HepG2 (cell line): ENCODE data around the gene KIF22. TPM values are rescaled to one million over a fixed set of nuclear protein-coding genes. Genes with fewer than 3 reads are reported as not detected.

Experiments
- ISL2 ChIP-seq: sonication (generic); formaldehyde crosslinking; IDR thresholded peaks from 2 replicates; pipeline ENCODE4 v1.5.0; 2020; ENCODE audit warnings: missing genetic modification reagents
- PAWR ChIP-seq: sonication (generic); formaldehyde crosslinking; IDR thresholded peaks from 2 replicates; pipeline ENCODE4 v1.4.0; 2020; ENCODE audit warnings: missing genetic modification reagents, mild to moderate bottlenecking, borderline replicate concordance
- SYNCRIP ChIP-seq: fragments of 200-400 bp; formaldehyde crosslinking; IDR thresholded peaks from 2 replicates; pipeline ENCODE4 v1.6.1; 2018; ENCODE audit warnings: mild to moderate bottlenecking, low read depth, low read length; ENCODE audit not compliant: insufficient read depth
- TBL1XR1 ChIP-seq: fragments of 150-350 bp; IDR thresholded peaks from 2 replicates; pipeline ENCODE4 v1.6.1; 2014; ENCODE audit warnings: borderline replicate concordance, low read length; ENCODE audit not compliant: partially characterized antibody
- THAP11 ChIP-seq: IDR thresholded peaks from 2 replicates; pipeline ENCODE4 v1.6.1; 2016; ENCODE audit warnings: missing biosample characterization, missing genetic modification reagents
- ZNF556 ChIP-seq: sonication (generic); formaldehyde crosslinking; IDR thresholded peaks from 2 replicates; pipeline ENCODE4 v1.4.0; 2020; ENCODE audit warnings: mild to moderate bottlenecking, missing genetic modification reagents, borderline replicate concordance
- polyA plus RNA-seq, 8 experiments: library from polyadenylated mRNA; depleted of rRNA in 3 of 8; stranded (reverse) in 7 of 8; unstranded in 1 of 8; fragments of >200 nt; fragmentation: Illumina TruSeq in 4 of 8; extraction: Trizol in 4 of 8; gene quantifications; 2 replicates each; pipeline versions ENCODE4 v1.2.1 to v1.2.3, GENCODE V29; 2011 to 2016; ENCODE audit warnings: low read depth in 4 of 8, missing spikeins in 1 of 8, mixed read lengths in 1 of 8; ENCODE audit not compliant: insufficient read depth in 1 of 8
- total RNA-seq, 5 experiments: library from RNA; depleted of rRNA; stranded (reverse); fragments of >200 nt; fragmentation: Illumina TruSeq; extraction: Trizol; gene quantifications; 2 replicates each; pipeline ENCODE4 v1.2.3, GENCODE V29; 2016; ENCODE audit warnings: low read depth in 1 of 5
- TF ChIP-seq, protein P1 (sequence below): sonication (generic); formaldehyde crosslinking; IDR thresholded peaks from 2 replicates; pipeline ENCODE4 v1.4.0; 2020; ENCODE audit warnings: missing genetic modification reagents
- TF ChIP-seq, protein P2 (sequence below): sonication (generic); formaldehyde crosslinking; IDR thresholded peaks from 2 replicates; pipeline ENCODE4 v1.4.0; 2020; ENCODE audit warnings: missing genetic modification reagents, low read depth, mild to moderate bottlenecking, borderline replicate concordance
- TF ChIP-seq, protein P3 (sequence below): sonication (generic); formaldehyde crosslinking; IDR thresholded peaks from 2 replicates; pipeline ENCODE4 v1.4.0; 2020; ENCODE audit warnings: missing genetic modification reagents
- TF ChIP-seq, protein P4 (sequence below): IDR thresholded peaks from 2 replicates; pipeline ENCODE4 v1.6.1; 2016; ENCODE audit warnings: low read depth, borderline replicate concordance

The KIF22 gene
- total and polyA plus RNA-seq, 2 of the 13 experiments (the other 11 are each of a cell fraction or from before 2014, with no cell fraction given) = 95.8 to 118 TPM

- TF ChIP-seq TBL1XR1 (no peak), PAWR (no peak), ISL2 (0 out of 2 replicates have a peak, but pooled peaks have one; percentile 37), THAP11 (CRISPR knock-in tag) (no peak), SYNCRIP (no peak), ZNF556 (CRISPR knock-in tag) (0 out of 2 replicates have a peak, but pooled peaks have one; percentile 14)
- TF ChIP-seq, protein P1, sequence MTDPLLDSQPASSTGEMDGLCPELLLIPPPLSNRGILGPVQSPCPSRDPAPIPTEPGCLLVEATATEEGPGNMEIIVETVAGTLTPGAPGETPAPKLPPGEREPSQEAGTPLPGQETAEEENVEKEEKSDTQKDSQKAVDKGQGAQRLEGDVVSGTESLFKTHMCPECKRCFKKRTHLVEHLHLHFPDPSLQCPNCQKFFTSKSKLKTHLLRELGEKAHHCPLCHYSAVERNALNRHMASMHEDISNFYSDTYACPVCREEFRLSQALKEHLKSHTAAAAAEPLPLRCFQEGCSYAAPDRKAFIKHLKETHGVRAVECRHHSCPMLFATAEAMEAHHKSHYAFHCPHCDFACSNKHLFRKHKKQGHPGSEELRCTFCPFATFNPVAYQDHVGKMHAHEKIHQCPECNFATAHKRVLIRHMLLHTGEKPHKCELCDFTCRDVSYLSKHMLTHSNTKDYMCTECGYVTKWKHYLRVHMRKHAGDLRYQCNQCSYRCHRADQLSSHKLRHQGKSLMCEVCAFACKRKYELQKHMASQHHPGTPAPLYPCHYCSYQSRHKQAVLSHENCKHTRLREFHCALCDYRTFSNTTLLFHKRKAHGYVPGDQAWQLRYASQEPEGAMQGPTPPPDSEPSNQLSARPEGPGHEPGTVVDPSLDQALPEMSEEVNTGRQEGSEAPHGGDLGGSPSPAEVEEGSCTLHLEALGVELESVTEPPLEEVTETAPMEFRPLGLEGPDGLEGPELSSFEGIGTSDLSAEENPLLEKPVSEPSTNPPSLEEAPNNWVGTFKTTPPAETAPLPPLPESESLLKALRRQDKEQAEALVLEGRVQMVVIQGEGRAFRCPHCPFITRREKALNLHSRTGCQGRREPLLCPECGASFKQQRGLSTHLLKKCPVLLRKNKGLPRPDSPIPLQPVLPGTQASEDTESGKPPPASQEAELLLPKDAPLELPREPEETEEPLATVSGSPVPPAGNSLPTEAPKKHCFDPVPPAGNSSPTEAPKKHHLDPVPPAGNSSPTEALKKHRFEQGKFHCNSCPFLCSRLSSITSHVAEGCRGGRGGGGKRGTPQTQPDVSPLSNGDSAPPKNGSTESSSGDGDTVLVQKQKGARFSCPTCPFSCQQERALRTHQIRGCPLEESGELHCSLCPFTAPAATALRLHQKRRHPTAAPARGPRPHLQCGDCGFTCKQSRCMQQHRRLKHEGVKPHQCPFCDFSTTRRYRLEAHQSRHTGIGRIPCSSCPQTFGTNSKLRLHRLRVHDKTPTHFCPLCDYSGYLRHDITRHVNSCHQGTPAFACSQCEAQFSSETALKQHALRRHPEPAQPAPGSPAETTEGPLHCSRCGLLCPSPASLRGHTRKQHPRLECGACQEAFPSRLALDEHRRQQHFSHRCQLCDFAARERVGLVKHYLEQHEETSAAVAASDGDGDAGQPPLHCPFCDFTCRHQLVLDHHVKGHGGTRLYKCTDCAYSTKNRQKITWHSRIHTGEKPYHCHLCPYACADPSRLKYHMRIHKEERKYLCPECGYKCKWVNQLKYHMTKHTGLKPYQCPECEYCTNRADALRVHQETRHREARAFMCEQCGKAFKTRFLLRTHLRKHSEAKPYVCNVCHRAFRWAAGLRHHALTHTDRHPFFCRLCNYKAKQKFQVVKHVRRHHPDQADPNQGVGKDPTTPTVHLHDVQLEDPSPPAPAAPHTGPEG (CRISPR knock-in tag) = no peak
- TF ChIP-seq, protein P2, sequence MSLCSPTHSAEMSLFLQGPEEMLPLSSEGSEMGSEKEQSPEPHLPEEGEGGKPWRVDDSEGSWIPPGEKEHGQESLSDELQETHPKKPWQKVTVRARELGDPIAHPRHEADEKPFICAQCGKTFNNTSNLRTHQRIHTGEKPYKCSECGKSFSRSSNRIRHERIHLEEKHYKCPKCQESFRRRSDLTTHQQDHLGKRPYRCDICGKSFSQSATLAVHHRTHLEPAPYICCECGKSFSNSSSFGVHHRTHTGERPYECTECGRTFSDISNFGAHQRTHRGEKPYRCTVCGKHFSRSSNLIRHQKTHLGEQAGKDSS (CRISPR knock-in tag) = 0 out of 2 replicates have a peak, but pooled peaks have one; percentile 4
- TF ChIP-seq, protein P3, sequence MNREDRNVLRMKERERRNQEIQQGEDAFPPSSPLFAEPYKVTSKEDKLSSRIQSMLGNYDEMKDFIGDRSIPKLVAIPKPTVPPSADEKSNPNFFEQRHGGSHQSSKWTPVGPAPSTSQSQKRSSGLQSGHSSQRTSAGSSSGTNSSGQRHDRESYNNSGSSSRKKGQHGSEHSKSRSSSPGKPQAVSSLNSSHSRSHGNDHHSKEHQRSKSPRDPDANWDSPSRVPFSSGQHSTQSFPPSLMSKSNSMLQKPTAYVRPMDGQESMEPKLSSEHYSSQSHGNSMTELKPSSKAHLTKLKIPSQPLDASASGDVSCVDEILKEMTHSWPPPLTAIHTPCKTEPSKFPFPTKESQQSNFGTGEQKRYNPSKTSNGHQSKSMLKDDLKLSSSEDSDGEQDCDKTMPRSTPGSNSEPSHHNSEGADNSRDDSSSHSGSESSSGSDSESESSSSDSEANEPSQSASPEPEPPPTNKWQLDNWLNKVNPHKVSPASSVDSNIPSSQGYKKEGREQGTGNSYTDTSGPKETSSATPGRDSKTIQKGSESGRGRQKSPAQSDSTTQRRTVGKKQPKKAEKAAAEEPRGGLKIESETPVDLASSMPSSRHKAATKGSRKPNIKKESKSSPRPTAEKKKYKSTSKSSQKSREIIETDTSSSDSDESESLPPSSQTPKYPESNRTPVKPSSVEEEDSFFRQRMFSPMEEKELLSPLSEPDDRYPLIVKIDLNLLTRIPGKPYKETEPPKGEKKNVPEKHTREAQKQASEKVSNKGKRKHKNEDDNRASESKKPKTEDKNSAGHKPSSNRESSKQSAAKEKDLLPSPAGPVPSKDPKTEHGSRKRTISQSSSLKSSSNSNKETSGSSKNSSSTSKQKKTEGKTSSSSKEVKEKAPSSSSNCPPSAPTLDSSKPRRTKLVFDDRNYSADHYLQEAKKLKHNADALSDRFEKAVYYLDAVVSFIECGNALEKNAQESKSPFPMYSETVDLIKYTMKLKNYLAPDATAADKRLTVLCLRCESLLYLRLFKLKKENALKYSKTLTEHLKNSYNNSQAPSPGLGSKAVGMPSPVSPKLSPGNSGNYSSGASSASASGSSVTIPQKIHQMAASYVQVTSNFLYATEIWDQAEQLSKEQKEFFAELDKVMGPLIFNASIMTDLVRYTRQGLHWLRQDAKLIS (CRISPR knock-in tag) = no peak
- TF ChIP-seq, protein P4, sequence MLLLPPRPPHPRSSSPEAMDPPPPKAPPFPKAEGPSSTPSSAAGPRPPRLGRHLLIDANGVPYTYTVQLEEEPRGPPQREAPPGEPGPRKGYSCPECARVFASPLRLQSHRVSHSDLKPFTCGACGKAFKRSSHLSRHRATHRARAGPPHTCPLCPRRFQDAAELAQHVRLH (CRISPR knock-in tag) = no peak
These were observed 26.3 kb downstream of the KIF22 start (continued) for GRCh38 chr16:29816694-29817441.
